H1 (cell line): ENCODE data around the gene MMP19. TPM values are rescaled to one million over a fixed set of nuclear protein-coding genes. Genes with fewer than 3 reads are reported as not detected.

ENCODE experiments used
- BCL11A ChIP-seq, 2 experiments: IDR thresholded peaks; one replicate each; pipeline ENCODE4 v1.6.1; 2011; ENCODE audit warnings: low read depth in 2 of 2, low read length in 2 of 2, mild to moderate bottlenecking in 2 of 2
- CTBP2 ChIP-seq: IDR thresholded peaks from 2 replicates; pipeline ENCODE4 v1.7.0; 2011; ENCODE audit warnings: borderline replicate concordance, mild to moderate bottlenecking, moderate library complexity, mixed read lengths, low read length; ENCODE audit not compliant: insufficient read depth, insufficient read length
- JUN ChIP-seq: IDR thresholded peaks from 2 replicates; pipeline ENCODE4 v1.6.1; 2011; ENCODE audit warnings: low read depth, mild to moderate bottlenecking, improper control_type of control experiment, low read length
- KDM4A ChIP-seq: IDR thresholded peaks from one replicate; pipeline ENCODE4 v1.7.1; 2012; ENCODE audit warnings: low read depth, mild to moderate bottlenecking, moderate library complexity, low read length, inconsistent platforms; ENCODE audit not compliant: severe bottlenecking
- NRF1 ChIP-seq: IDR thresholded peaks from 2 replicates; pipeline ENCODE4 v1.6.1; 2011; ENCODE audit warnings: mild to moderate bottlenecking, low read depth, low read length, improper control_type of control experiment
- POU5F1 ChIP-seq: IDR thresholded peaks from 2 replicates; pipeline ENCODE4 v1.6.1; 2011; ENCODE audit warnings: low read depth, mild to moderate bottlenecking, low read length, moderate library complexity
- ZNF274 ChIP-seq: IDR thresholded peaks from 2 replicates; pipeline ENCODE4 v1.7.0; 2012; ENCODE audit warnings: low read length, borderline replicate concordance; ENCODE audit errors: extremely low read depth
- polyA plus RNA-seq, 7 experiments: library from polyadenylated mRNA; depleted of rRNA in 3 of 7; stranded (reverse) in 5 of 7; unstranded in 2 of 7; fragments of >200 nt in 5 of 7; fragments of 200-250 nt in 2 of 7; gene quantifications; 1 replicate in 5 of 7; 2 replicates in 1 of 7; 4 replicates in 1 of 7; pipeline versions ENCODE4 v1.2.1 to v1.2.3, GENCODE V29; 2011 to 2013; ENCODE audit warnings: missing spikeins in 2 of 7, mixed read lengths in 2 of 7
- total RNA-seq: library from RNA; stranded (reverse); fragmentation: NEBNext Ultra II Directional; extraction: Animal tissue kit (Norgen Biotek cat#: 25700); gene quantifications from 2 replicates; pipeline ENCODE4 v1.2.1, GENCODE V29; 2021
- TF ChIP-seq, protein P1 (sequence below): fragments of 300-600 bp; sonication (generic); IDR thresholded peaks from 2 replicates; pipeline ENCODE4 v1.7.1; 2012; ENCODE audit warnings: low read length, moderate library complexity, mild to moderate bottlenecking, inconsistent platforms; ENCODE audit not compliant: insufficient replicate concordance

Gene MMP19
- total and polyA plus RNA-seq, 2 of the 8 experiments (the other 6 are each of a cell fraction or from before 2014, with no cell fraction given): 2.7 to 3.3 TPM

DNA sequence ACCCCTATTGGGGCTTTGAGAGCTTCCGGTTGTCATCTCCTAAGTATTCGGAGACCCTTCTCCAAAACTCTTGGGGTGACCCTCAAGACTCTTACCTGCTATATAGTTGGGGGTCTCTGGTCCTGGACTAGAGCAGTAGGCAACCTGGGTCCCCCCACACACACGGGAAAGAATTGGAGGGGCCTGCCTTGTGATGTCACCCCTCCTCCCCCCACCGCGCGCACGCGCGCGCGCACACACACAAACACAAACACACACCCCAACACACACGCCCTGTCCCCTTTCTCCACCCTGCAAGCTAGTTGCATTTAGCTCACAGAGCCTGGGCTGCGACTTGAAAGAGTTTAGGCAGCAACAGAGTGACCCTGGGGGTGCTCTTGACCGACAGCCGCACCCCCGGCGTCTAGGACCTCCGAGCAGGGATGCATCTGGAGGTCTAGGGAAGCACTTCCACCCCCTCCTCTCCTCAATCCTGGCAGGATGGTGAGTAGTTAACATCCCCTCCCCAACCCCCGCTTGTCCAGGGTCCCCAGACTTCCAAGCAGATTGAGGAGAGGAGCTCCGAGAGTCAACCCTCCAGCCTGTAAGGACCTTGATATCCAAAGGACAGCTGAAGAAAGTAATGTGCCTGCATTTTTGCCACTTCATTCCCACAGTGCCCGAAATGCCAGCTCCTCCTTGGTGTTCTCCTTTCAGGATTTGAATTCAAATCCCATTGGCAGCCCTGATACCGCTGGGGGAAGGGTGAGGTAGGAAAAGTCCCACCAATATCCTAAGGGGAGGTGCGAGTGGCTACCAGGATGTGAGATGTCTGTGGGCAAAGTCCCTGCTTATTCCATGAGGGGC is 11.9 kb downstream of the MMP19 start (continued):
- TF ChIP-seq KDM4A: no peak
- TF ChIP-seq NRF1: peak; percentile 62
- no peak for TF ChIP-seq BCL11A (IDR thresholded peaks at IDR 0.05; ENCODE audit: low read depth in 2 of 2, low read length in 2 of 2)
- TF ChIP-seq, protein P1, sequence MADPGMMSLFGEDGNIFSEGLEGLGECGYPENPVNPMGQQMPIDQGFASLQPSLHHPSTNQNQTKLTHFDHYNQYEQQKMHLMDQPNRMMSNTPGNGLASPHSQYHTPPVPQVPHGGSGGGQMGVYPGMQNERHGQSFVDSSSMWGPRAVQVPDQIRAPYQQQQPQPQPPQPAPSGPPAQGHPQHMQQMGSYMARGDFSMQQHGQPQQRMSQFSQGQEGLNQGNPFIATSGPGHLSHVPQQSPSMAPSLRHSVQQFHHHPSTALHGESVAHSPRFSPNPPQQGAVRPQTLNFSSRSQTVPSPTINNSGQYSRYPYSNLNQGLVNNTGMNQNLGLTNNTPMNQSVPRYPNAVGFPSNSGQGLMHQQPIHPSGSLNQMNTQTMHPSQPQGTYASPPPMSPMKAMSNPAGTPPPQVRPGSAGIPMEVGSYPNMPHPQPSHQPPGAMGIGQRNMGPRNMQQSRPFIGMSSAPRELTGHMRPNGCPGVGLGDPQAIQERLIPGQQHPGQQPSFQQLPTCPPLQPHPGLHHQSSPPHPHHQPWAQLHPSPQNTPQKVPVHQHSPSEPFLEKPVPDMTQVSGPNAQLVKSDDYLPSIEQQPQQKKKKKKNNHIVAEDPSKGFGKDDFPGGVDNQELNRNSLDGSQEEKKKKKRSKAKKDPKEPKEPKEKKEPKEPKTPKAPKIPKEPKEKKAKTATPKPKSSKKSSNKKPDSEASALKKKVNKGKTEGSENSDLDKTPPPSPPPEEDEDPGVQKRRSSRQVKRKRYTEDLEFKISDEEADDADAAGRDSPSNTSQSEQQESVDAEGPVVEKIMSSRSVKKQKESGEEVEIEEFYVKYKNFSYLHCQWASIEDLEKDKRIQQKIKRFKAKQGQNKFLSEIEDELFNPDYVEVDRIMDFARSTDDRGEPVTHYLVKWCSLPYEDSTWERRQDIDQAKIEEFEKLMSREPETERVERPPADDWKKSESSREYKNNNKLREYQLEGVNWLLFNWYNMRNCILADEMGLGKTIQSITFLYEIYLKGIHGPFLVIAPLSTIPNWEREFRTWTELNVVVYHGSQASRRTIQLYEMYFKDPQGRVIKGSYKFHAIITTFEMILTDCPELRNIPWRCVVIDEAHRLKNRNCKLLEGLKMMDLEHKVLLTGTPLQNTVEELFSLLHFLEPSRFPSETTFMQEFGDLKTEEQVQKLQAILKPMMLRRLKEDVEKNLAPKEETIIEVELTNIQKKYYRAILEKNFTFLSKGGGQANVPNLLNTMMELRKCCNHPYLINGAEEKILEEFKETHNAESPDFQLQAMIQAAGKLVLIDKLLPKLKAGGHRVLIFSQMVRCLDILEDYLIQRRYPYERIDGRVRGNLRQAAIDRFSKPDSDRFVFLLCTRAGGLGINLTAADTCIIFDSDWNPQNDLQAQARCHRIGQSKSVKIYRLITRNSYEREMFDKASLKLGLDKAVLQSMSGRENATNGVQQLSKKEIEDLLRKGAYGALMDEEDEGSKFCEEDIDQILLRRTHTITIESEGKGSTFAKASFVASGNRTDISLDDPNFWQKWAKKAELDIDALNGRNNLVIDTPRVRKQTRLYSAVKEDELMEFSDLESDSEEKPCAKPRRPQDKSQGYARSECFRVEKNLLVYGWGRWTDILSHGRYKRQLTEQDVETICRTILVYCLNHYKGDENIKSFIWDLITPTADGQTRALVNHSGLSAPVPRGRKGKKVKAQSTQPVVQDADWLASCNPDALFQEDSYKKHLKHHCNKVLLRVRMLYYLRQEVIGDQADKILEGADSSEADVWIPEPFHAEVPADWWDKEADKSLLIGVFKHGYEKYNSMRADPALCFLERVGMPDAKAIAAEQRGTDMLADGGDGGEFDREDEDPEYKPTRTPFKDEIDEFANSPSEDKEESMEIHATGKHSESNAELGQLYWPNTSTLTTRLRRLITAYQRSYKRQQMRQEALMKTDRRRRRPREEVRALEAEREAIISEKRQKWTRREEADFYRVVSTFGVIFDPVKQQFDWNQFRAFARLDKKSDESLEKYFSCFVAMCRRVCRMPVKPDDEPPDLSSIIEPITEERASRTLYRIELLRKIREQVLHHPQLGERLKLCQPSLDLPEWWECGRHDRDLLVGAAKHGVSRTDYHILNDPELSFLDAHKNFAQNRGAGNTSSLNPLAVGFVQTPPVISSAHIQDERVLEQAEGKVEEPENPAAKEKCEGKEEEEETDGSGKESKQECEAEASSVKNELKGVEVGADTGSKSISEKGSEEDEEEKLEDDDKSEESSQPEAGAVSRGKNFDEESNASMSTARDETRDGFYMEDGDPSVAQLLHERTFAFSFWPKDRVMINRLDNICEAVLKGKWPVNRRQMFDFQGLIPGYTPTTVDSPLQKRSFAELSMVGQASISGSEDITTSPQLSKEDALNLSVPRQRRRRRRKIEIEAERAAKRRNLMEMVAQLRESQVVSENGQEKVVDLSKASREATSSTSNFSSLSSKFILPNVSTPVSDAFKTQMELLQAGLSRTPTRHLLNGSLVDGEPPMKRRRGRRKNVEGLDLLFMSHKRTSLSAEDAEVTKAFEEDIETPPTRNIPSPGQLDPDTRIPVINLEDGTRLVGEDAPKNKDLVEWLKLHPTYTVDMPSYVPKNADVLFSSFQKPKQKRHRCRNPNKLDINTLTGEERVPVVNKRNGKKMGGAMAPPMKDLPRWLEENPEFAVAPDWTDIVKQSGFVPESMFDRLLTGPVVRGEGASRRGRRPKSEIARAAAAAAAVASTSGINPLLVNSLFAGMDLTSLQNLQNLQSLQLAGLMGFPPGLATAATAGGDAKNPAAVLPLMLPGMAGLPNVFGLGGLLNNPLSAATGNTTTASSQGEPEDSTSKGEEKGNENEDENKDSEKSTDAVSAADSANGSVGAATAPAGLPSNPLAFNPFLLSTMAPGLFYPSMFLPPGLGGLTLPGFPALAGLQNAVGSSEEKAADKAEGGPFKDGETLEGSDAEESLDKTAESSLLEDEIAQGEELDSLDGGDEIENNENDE: no peak
- TF ChIP-seq POU5F1: no peak
- no peak for TF ChIP-seq ZNF274
- TF ChIP-seq CTBP2: no peak
- TF ChIP-seq JUN: peak; percentile 41; the same call in 1 of the 2 replicates
